HG03064 (cell line): ENCODE data around the gene XPR1.
"Not testable (repeated sequence)": the region's sequence is repeated elsewhere in the genome, so short reads cannot be mapped to it uniquely, and the experiment has no call there.

Experiments
- ATAC-seq: cut with Tn5 transposase; IDR thresholded peaks from one replicate; pipeline ENCODE4 v1.9.1; 2021; ENCODE audit warnings: low read depth; ENCODE audit not compliant: unreplicated experiment

XPR1 gene

GRCh38 chr1:180821970-180822369 is 190.1 kb downstream of the XPR1 start:
- ATAC-seq = no peak

GRCh38 chr1:180831507-180831906 is 199.7 kb downstream of the XPR1 start:
- ATAC-seq = not testable (repeated sequence)

- ATAC-seq = not testable (repeated sequence)
These were observed 201.4 kb downstream of the XPR1 start for GRCh38 chr1:180833180-180833579.

GRCh38 chr1:180836449-180836848 is 204.6 kb downstream of the XPR1 start:
- no peak for ATAC-seq

- ATAC-seq = no peak
These were observed 205.2 kb downstream of the XPR1 start for GRCh38 chr1:180837020-180837419.

GRCh38 chr1:180838535-180838934 is 206.7 kb downstream of the XPR1 start:
- ATAC-seq = no peak

GRCh38 chr1:180839547-180839946 is 207.7 kb downstream of the XPR1 start:
- ATAC-seq = no peak

GRCh38 chr1:180841415-180841814 is 209.6 kb downstream of the XPR1 start:
- no peak for ATAC-seq

GRCh38 chr1:180842052-180842451 is 210.2 kb downstream of the XPR1 start:
- ATAC-seq = no peak

GRCh38 chr1:180842491-180843275 is 210.9 kb downstream of the XPR1 start:
- ATAC-seq = no peak

- no peak for ATAC-seq
These were observed 213.5 kb downstream of the XPR1 start for GRCh38 chr1:180845352-180845751.

GRCh38 chr1:180848191-180848590 is 216.4 kb downstream of the XPR1 start:
- ATAC-seq = no peak

- no peak for ATAC-seq
These were observed 217.4 kb downstream of the XPR1 start for GRCh38 chr1:180849031-180849775.

GRCh38 chr1:180851995-180852887 is 220.4 kb downstream of the XPR1 start:
- no peak for ATAC-seq

- no peak for ATAC-seq
These were observed 222.2 kb downstream of the XPR1 start for GRCh38 chr1:180854001-180854400.

- ATAC-seq = no peak
These were observed 222.6 kb downstream of the XPR1 start for GRCh38 chr1:180854456-180854855.

GRCh38 chr1:180857947-180858725 is 226.3 kb downstream of the XPR1 start:
- ATAC-seq = not testable (repeated sequence)

- no peak for ATAC-seq
These were observed 227.5 kb downstream of the XPR1 start for GRCh38 chr1:180859306-180859705.

GRCh38 chr1:180860535-180860934 is 228.7 kb downstream of the XPR1 start:
- ATAC-seq = no peak

- ATAC-seq = no peak
These were observed 230.5 kb downstream of the XPR1 start for GRCh38 chr1:180862305-180862704.
